GM12878 (cell line): ENCODE data around the gene KLRD1. TPM values are rescaled to one million over a fixed set of nuclear protein-coding genes. Genes with fewer than 3 reads are reported as not detected.

ENCODE experiments used
- ASH2L ChIP-seq: fragments of 300-600, 200-600 bp; sonication (generic); IDR thresholded peaks from 2 replicates; pipeline ENCODE4 v1.6.1; 2017; ENCODE audit warnings: low read depth, mild to moderate bottlenecking, borderline replicate concordance
- BHLHE40 ChIP-seq, 2 experiments: fragments of 450-650 bp in 1 of 2; IDR thresholded peaks; 2 replicates each; pipeline ENCODE4 v1.6.1; 2011 to 2017; ENCODE audit warnings: low read depth in 2 of 2, borderline replicate concordance in 1 of 2, improper control_type of control experiment in 1 of 2, low read length in 1 of 2, mild to moderate bottlenecking in 1 of 2
- CHD1 ChIP-seq: IDR thresholded peaks from 2 replicates; pipeline ENCODE4 v1.6.1; 2012; ENCODE audit warnings: low read depth, low read length, improper control_type of control experiment
- CTCF ChIP-seq, 3 experiments: IDR thresholded peaks in 2 of 3; conservative IDR thresholded peaks in 1 of 3; 2 replicates each; pipeline ENCODE4 v1.5.1; 2011; ENCODE audit warnings: low read depth in 3 of 3, low read length in 3 of 3, mild to moderate bottlenecking in 3 of 3, control low read depth in 2 of 3, moderate library complexity in 2 of 3, inconsistent platforms in 1 of 3, mixed read lengths in 1 of 3; ENCODE audit not compliant: control insufficient read depth in 2 of 3, insufficient read depth in 1 of 3; ENCODE audit errors: extremely low read depth in 1 of 3
- DPF2 ChIP-seq: fragments of 450-650 bp; IDR thresholded peaks from 2 replicates; pipeline ENCODE4 v1.6.1; 2017; ENCODE audit warnings: mild to moderate bottlenecking
- EZH2 ChIP-seq: IDR thresholded peaks from 2 replicates; pipeline ENCODE4 v1.6.1; 2012; ENCODE audit warnings: low read depth, mild to moderate bottlenecking, control low read depth, inconsistent platforms, low read length, borderline replicate concordance; ENCODE audit not compliant: control insufficient read depth
- FOS ChIP-seq: IDR thresholded peaks from 3 replicates; pipeline ENCODE4 v1.6.1; 2011; ENCODE audit warnings: borderline replicate concordance; ENCODE audit not compliant: insufficient read length; ENCODE audit errors: extremely low read depth
- KLF5 ChIP-seq: fragments of 450-650 bp; IDR thresholded peaks from 2 replicates; pipeline ENCODE4 v1.6.1; 2014; ENCODE audit warnings: mild to moderate bottlenecking; ENCODE audit not compliant: partially characterized antibody
- MXI1 ChIP-seq: fragments of 150-350 bp; IDR thresholded peaks from 2 replicates; pipeline ENCODE4 v1.6.1; 2011; ENCODE audit warnings: low read depth, mild to moderate bottlenecking, inconsistent platforms, low read length, improper control_type of control experiment
- MYB ChIP-seq: fragments of 150-350 bp; IDR thresholded peaks from 2 replicates; pipeline ENCODE4 v1.6.1; 2014; ENCODE audit warnings: mild to moderate bottlenecking, low read depth, low read length, borderline replicate concordance
- NFIC ChIP-seq: IDR thresholded peaks from 2 replicates; pipeline ENCODE4 v1.6.1; 2012; ENCODE audit warnings: low read depth, mild to moderate bottlenecking, inconsistent platforms, low read length, moderate library complexity
- NKRF ChIP-seq: fragments of 450-650 bp; conservative IDR thresholded peaks from 2 replicates; pipeline ENCODE4 v1.6.1; 2017; ENCODE audit warnings: mild to moderate bottlenecking, moderate library complexity
- SIN3A ChIP-seq: IDR thresholded peaks from 2 replicates; pipeline ENCODE4 v1.6.1; 2012; ENCODE audit warnings: low read depth, low read length, improper control_type of control experiment
- SRF ChIP-seq, 2 experiments: IDR thresholded peaks; 2 replicates each; pipeline ENCODE4 v1.6.1; 2011; ENCODE audit warnings: low read depth in 2 of 2, low read length in 2 of 2, mild to moderate bottlenecking in 1 of 2, moderate library complexity in 1 of 2
- SUZ12 ChIP-seq: fragments of 200-600 bp; sonication (generic); IDR thresholded peaks from one replicate; pipeline ENCODE4 v1.6.1; 2018; ENCODE audit warnings: antibody characterized with exemption, mild to moderate bottlenecking; ENCODE audit not compliant: unreplicated experiment
- TCF3 ChIP-seq: IDR thresholded peaks from 2 replicates; pipeline ENCODE4 v1.6.1; 2012; ENCODE audit warnings: low read depth, mild to moderate bottlenecking, low read length, borderline replicate concordance; ENCODE audit not compliant: insufficient read depth
- USF1 ChIP-seq: IDR thresholded peaks from 2 replicates; pipeline ENCODE4 v1.6.1; 2011; ENCODE audit warnings: borderline replicate concordance, low read depth, mild to moderate bottlenecking, moderate library complexity, mixed read lengths, low read length; ENCODE audit not compliant: insufficient read depth; ENCODE audit errors: extremely low read length
- YBX1 ChIP-seq: fragments of 450-650 bp; IDR thresholded peaks from 2 replicates; pipeline ENCODE4 v1.6.1; 2016; ENCODE audit warnings: antibody characterized with exemption
- ZBTB40 ChIP-seq: fragments of 450-650 bp; IDR thresholded peaks from 2 replicates; pipeline ENCODE4 v1.6.1; 2016; ENCODE audit warnings: mild to moderate bottlenecking, moderate library complexity, borderline replicate concordance
- polyA plus RNA-seq, 11 experiments: library from polyadenylated mRNA; depleted of rRNA in 4 of 11; unstranded in 6 of 11; stranded (reverse) in 5 of 11; fragments of >200 nt; fragmentation: Nextera tagmentation in 4 of 11; fragmentation: Illumina TruSeq in 1 of 11; extraction: Ambion mirVana in 4 of 11; extraction: Trizol in 1 of 11; gene quantifications; 1 replicate in 1 of 11; 2 replicates in 10 of 11; pipeline versions ENCODE4 v1.2.1 to v1.2.3, GENCODE V29; 2011 to 2016; ENCODE audit warnings: inconsistent platforms in 2 of 11, missing spikeins in 2 of 11, low read depth in 1 of 11
- total RNA-seq, 4 experiments: library from RNA; depleted of rRNA in 3 of 4; stranded (reverse); fragments of >200 nt in 3 of 4; fragmentation: Illumina TruSeq in 1 of 4; extraction: Trizol in 1 of 4; gene quantifications; 2 replicates each; pipeline versions ENCODE4 v1.2.1 to v1.2.3, GENCODE V29; 2013 to 2021

Gene KLRD1
- total and polyA plus RNA-seq, 10 of the 15 experiments (the other 5 are each of a cell fraction or from before 2014, with no cell fraction given): under 0.01 to 0.50 (median 0.13) TPM; not detected in 4

- TF ChIP-seq ZBTB40 (no peak), SRF (IDR thresholded peaks at IDR 0.05; ENCODE audit: low read depth in 2 of 2, low read length in 2 of 2) (no peak), USF1 (no peak), MYB (no peak), EZH2 (no peak), BHLHE40 (IDR thresholded peaks at IDR 0.05; ENCODE audit: borderline replicate concordance in 1 of 2, low read depth in 2 of 2, low read length in 1 of 2) (peak; percentile 43 to 87), MXI1 (no peak), NKRF (no peak), ASH2L (no peak), FOS (no peak), SUZ12 (no peak), TCF3 (peak; percentile 62; the same call in 1 of the 2 replicates), YBX1 (no peak), DPF2 (0 out of 2 replicates have a peak, but pooled peaks have one; percentile 51), CHD1 (peak; percentile 45; the same call in 1 of the 2 replicates), NFIC (peak; percentile 86), CTCF (IDR thresholded peaks at IDR 0.05 in 2 of 3, conservative IDR thresholded peaks at IDR 0.05 in 1 of 3; ENCODE audit: control insufficient read depth in 2 of 3, extremely low read depth in 1 of 3, insufficient read depth in 1 of 3, low read depth in 3 of 3, low read length in 3 of 3) (no peak), SIN3A (no peak), KLF5 (no peak)
These were observed 56.5 kb downstream of the KLRD1 start (continued) for GRCh38 chr12:10363914-10364814.
